ENCODE results near the gene DNHD1.
A peak's percentile ranks its signal among the peaks of the same experiment; 100 is the strongest.

The DNHD1 gene

DNA sequence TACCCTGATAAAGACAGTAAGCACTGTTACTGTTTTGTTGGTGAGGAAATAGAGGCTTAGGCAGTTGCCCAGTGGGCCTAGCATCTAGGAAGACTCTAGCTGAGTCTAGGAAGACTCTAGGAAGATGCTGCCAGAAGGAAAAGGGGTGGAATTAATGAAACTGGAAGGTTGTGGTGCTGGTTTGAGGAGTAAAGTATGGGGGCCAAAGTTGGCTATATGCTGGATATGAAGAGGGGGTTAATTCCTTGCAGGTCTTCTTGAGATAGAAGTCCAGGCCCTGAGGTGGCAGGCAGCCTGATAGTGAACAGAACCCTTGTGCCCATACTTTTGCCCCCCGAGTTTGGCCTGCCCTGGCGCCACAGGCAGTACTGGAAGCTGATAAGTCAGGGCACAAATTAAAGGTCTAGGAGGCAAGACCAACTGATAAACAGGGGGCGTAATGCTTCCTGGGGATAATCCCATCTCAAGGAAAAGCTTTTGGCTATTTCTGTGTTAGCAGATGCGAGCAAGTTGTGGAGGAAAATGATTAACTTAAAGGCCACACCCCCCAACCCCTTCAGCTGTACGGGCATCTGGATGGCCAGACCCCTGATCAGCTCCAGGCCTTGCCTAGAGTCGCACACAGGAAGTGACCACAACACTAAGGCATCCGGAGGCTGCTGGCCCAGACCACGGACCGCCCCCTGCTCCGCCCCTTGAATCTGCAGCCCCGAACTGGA is 109.5 kb downstream of the DNHD1 start:
- Histone ChIP-seq H3K27me3 (ENCODE audit: control insufficient read depth, low read length) (no peaks in the 10 kb centered on the region), H3K4me1 (ENCODE audit: control insufficient read depth, low read length) (peaks cover 56% of the 10 kb centered on the region), H3F3A (ENCODE audit: control insufficient read depth, insufficient read depth) (peaks cover 12% of the 10 kb centered on the region; the same call in 1 of the 2 replicates), H4K20me1 (ENCODE audit: control insufficient read depth, insufficient read depth, low read depth, low read length) (peaks cover 6% of the 10 kb centered on the region), H3K36me3 (ENCODE audit: control insufficient read depth, low read length) (peaks cover 75% of the 10 kb centered on the region), H3K79me2 (ENCODE audit: control insufficient read depth, low read length) (peaks cover 72% of the 10 kb centered on the region), H3K4me3 (ENCODE audit: low read length) (peak overlapping the region; percentile 34), H3K27ac (ENCODE audit: low read depth, low read length) (0 out of 2 replicates have a peak overlapping the region, but pooled peaks have one; percentile 21), H3K9me2 (replicated peaks; ENCODE audit: control insufficient read depth, low read length) (no peaks in the 10 kb centered on the region), H3K4me2 (ENCODE audit: low read length) (peak overlapping the region; percentile 51), H3K9me3 (ENCODE audit: control insufficient read depth, insufficient read depth, low read length) (no peaks in the 10 kb centered on the region)
- TF ChIP-seq EZH2phosphoT487 (IDR thresholded peaks at IDR 0.05; ENCODE audit: borderline replicate concordance, low read length) = no peak
- TF ChIP-seq, protein P1, sequence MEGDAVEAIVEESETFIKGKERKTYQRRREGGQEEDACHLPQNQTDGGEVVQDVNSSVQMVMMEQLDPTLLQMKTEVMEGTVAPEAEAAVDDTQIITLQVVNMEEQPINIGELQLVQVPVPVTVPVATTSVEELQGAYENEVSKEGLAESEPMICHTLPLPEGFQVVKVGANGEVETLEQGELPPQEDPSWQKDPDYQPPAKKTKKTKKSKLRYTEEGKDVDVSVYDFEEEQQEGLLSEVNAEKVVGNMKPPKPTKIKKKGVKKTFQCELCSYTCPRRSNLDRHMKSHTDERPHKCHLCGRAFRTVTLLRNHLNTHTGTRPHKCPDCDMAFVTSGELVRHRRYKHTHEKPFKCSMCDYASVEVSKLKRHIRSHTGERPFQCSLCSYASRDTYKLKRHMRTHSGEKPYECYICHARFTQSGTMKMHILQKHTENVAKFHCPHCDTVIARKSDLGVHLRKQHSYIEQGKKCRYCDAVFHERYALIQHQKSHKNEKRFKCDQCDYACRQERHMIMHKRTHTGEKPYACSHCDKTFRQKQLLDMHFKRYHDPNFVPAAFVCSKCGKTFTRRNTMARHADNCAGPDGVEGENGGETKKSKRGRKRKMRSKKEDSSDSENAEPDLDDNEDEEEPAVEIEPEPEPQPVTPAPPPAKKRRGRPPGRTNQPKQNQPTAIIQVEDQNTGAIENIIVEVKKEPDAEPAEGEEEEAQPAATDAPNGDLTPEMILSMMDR (IDR thresholded peaks at IDR 0.05; ENCODE audit: low read depth, low read length, poor library complexity, severe bottlenecking) = no peak

DNA sequence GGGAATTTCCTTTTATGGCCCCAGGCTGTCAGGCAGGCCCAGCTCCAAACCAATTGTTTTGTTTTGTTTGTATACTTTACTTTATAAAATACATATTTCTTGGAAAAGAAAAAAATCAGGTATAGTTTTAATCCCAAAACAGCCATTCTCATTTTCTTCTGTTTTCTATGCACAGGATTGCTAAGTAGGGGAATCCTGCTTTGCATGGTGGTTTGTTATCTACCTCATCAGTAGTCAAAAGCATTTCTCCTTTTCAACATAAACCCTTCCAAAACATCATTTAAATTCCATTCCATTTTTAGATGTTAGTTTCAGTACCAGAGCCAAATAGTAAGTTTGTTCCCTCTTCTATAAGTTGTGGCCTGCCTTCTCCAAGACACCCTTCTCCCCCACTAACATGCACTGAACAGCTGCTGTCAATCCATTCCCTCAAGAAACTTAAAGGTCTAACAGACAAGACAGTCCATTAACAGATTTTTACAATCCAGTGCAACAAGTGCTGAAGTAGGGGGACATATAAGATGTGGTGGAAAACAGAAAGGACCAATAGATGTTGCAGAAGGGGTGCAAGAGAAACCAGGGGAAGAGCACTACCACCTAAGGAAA is 110.2 kb downstream of the DNHD1 start:
- no peaks in the 10 kb centered on the region for H3K9me2 ChIP-seq (replicated peaks; ENCODE audit: control insufficient read depth, low read length)
- peak overlapping the region; percentile 44 for H3K27ac ChIP-seq (ENCODE audit: low read depth, low read length)
- H3F3A ChIP-seq (ENCODE audit: control insufficient read depth, insufficient read depth) = peaks cover 12% of the 10 kb centered on the region; the same call in 1 of the 2 replicates
- no peaks in the 10 kb centered on the region for H3K9me3 ChIP-seq (ENCODE audit: control insufficient read depth, insufficient read depth, low read length)
- peak overlapping the region; percentile 51 for H3K4me2 ChIP-seq (ENCODE audit: low read length)
- H4K20me1 ChIP-seq (ENCODE audit: control insufficient read depth, insufficient read depth, low read depth, low read length) = no peaks in the 10 kb centered on the region
- peaks cover 67% of the 10 kb centered on the region for H3K79me2 ChIP-seq (ENCODE audit: control insufficient read depth, low read length)
- no peak for TF ChIP-seq EZH2phosphoT487 (IDR thresholded peaks at IDR 0.05; ENCODE audit: borderline replicate concordance, low read length)
- TF ChIP-seq, protein P1 (IDR thresholded peaks at IDR 0.05; ENCODE audit: low read depth, low read length, poor library complexity, severe bottlenecking) = no peak
- peaks cover 50% of the 10 kb centered on the region for H3K4me1 ChIP-seq (ENCODE audit: control insufficient read depth, low read length)
- peak overlapping the region; percentile 34 for H3K4me3 ChIP-seq (ENCODE audit: low read length)
- H3K27me3 ChIP-seq (ENCODE audit: control insufficient read depth, low read length) = no peaks in the 10 kb centered on the region
- peaks cover 70% of the 10 kb centered on the region for H3K36me3 ChIP-seq (ENCODE audit: control insufficient read depth, low read length)

DNA sequence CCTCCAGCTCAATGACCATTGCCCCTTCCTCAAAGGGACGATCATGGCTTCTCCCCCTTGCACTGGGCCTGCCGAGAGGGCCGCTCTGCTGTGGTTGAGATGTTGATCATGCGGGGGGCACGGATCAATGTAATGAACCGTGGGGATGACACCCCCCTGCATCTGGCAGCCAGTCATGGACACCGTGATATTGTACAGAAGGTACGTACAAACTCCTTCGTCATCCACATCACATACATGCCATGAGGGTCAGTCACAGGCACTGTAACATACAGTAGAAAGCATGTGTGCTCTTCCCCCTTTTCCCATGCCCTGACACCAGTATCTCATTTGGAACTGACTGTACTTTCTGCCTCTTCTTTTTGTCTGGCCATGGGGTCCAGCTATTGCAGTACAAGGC is 110.9 kb downstream of the DNHD1 start:
- peaks cover 60% of the 10 kb centered on the region for H3K79me2 ChIP-seq (ENCODE audit: control insufficient read depth, low read length)
- H3K9me2 ChIP-seq (replicated peaks; ENCODE audit: control insufficient read depth, low read length) = no peaks in the 10 kb centered on the region
- TF ChIP-seq, protein P1 (IDR thresholded peaks at IDR 0.05; ENCODE audit: low read depth, low read length, poor library complexity, severe bottlenecking) = no peak
- no peak for TF ChIP-seq EZH2phosphoT487 (IDR thresholded peaks at IDR 0.05; ENCODE audit: borderline replicate concordance, low read length)
- no peaks in the 10 kb centered on the region for H3K27me3 ChIP-seq (ENCODE audit: control insufficient read depth, low read length)
- no peak overlapping the region for H3K4me3 ChIP-seq (ENCODE audit: low read length)
- peaks cover 15% of the 10 kb centered on the region; the same call in 1 of the 2 replicates for H3F3A ChIP-seq (ENCODE audit: control insufficient read depth, insufficient read depth)
- H3K9me3 ChIP-seq (ENCODE audit: control insufficient read depth, insufficient read depth, low read length) = no peaks in the 10 kb centered on the region
- H3K4me2 ChIP-seq (ENCODE audit: low read length) = no peak overlapping the region
- peaks cover 56% of the 10 kb centered on the region for H3K4me1 ChIP-seq (ENCODE audit: control insufficient read depth, low read length)
- no peaks in the 10 kb centered on the region for H4K20me1 ChIP-seq (ENCODE audit: control insufficient read depth, insufficient read depth, low read depth, low read length)
- peaks cover 63% of the 10 kb centered on the region for H3K36me3 ChIP-seq (ENCODE audit: control insufficient read depth, low read length)
- H3K27ac ChIP-seq (ENCODE audit: low read depth, low read length) = no peak overlapping the region

All from DOHH2 (cell line).